K562 (cell line): ENCODE measurements around the gene RMI1. TPM values are rescaled to one million over a fixed set of nuclear protein-coding genes. Genes with fewer than 3 reads are reported as not detected.

Experiments used
- ATF1 ChIP-seq, 2 experiments: fragments of 450-650 bp in 1 of 2; IDR thresholded peaks; 2 replicates each; pipeline ENCODE4 v1.6.1; 2016; ENCODE audit warnings: missing compliant biosample characterization in 1 of 2, missing genetic modification characterization in 1 of 2
- CEBPB ChIP-seq: fragments of 450-650 bp; IDR thresholded peaks from 2 replicates; pipeline ENCODE4 v1.6.1; 2016; ENCODE audit warnings: missing genetic modification characterization, missing compliant biosample characterization
- DMBX1 ChIP-seq: fragments of 250-450 bp; sonication (Bioruptor Pico); IDR thresholded peaks from 2 replicates; pipeline ENCODE4 v1.8.0; 2022; ENCODE audit warnings: inconsistent platforms, mild to moderate bottlenecking, moderate library complexity, borderline replicate concordance
- HDGF ChIP-seq: fragments of 450-650 bp; IDR thresholded peaks from 2 replicates; pipeline ENCODE4 v1.6.1; 2016
- PML ChIP-seq: IDR thresholded peaks from 2 replicates; pipeline ENCODE4 v1.6.1; 2012; ENCODE audit warnings: low read length, inconsistent platforms
- POLR3A ChIP-seq: IDR thresholded peaks from 2 replicates; pipeline ENCODE4 v1.6.1; 2011; ENCODE audit warnings: borderline replicate concordance, mild to moderate bottlenecking, moderate library complexity; ENCODE audit not compliant: insufficient read length, insufficient read depth; ENCODE audit errors: extremely low read depth
- PTRF ChIP-seq: fragments of 450-650 bp; IDR thresholded peaks from 2 replicates; pipeline ENCODE4 v1.6.1; 2016; ENCODE audit warnings: mild to moderate bottlenecking, missing genetic modification characterization, missing compliant biosample characterization
- RBM25 ChIP-seq: fragments of 200-400 bp; formaldehyde crosslinking; IDR thresholded peaks from 2 replicates; pipeline ENCODE4 v1.6.1; 2018; ENCODE audit warnings: low read length, low read depth, moderate library complexity; ENCODE audit not compliant: severe bottlenecking
- SMARCE1 ChIP-seq: fragments of 450-650 bp; IDR thresholded peaks from 2 replicates; pipeline ENCODE4 v1.7.1; 2016; ENCODE audit warnings: mild to moderate bottlenecking
- TEAD2 ChIP-seq: fragments of 450-650 bp; IDR thresholded peaks from 2 replicates; pipeline ENCODE4 v1.6.1; 2016; ENCODE audit warnings: missing genetic modification characterization, control low read depth, missing compliant biosample characterization
- ZBED1 ChIP-seq: IDR thresholded peaks from 2 replicates; pipeline ENCODE4 v1.6.1; 2014
- polyA plus RNA-seq, 8 experiments: library from polyadenylated mRNA; depleted of rRNA in 4 of 8; stranded (reverse) in 5 of 8; unstranded in 3 of 8; fragments of >200 nt; fragmentation: Nextera tagmentation in 2 of 8; fragmentation: Illumina TruSeq in 1 of 8; extraction: Ambion mirVana in 2 of 8; extraction: Trizol in 1 of 8; gene quantifications; 2 replicates each; pipeline versions ENCODE4 v1.2.1 to v1.2.3, GENCODE V29; 2011 to 2014; ENCODE audit warnings: inconsistent platforms in 1 of 8, missing spikeins in 1 of 8
- total RNA-seq, 7 experiments: library from RNA; depleted of rRNA in 6 of 7; stranded (reverse); fragments of >200 nt in 6 of 7; fragmentation: Illumina TruSeq in 2 of 7; extraction: Trizol in 2 of 7; gene quantifications; 2 replicates each; pipeline versions ENCODE4 v1.2.1 to v1.2.3, GENCODE V29; 2011 to 2021; ENCODE audit warnings: low replicate concordance in 1 of 7
- TF ChIP-seq, protein P1 (sequence below): sonication (generic); formaldehyde crosslinking; IDR thresholded peaks from 2 replicates; pipeline ENCODE4 v1.8.0; 2022; ENCODE audit warnings: missing genetic modification reagents, mild to moderate bottlenecking, borderline replicate concordance
- TF ChIP-seq, protein P2 (sequence below): sonication (generic); formaldehyde crosslinking; IDR thresholded peaks from 2 replicates; pipeline ENCODE4 v1.8.0; 2022; ENCODE audit warnings: missing genetic modification reagents, mild to moderate bottlenecking, borderline replicate concordance

The RMI1 gene
- total and polyA plus RNA-seq, 9 of the 15 experiments (the other 6 are each of a cell fraction or from before 2014, with no cell fraction given): 3.0 to 17.4 (median 10.6) TPM

DNA sequence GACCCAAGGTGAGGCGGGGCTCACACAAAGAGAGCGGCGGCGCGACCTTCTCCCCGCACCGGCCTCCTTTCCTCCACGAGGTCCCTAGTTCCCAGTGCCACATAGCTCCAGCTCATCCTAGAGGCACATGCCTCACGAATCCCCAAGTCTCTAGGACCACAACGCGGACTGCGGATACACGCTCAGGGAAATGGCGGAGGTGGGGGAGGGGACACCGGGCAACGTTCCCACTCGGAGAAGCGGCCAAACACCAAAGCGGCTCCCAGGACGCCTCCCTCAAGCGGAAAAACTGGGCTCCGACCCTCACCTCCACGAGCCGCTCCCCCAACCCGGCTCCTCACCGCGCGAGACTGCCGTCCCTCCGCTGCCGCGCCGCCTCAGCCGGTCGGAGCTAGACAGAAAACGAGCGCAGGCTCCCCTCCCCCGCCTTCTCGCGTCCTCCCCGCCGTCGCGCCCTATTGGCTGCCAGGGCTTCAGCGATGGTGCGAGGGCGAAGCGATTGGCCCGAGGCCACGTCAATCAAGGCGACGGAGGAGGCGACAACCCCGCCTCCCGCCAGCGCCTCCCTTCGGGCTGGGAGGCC, 702 bp upstream of the RMI1 start, which contains the start of gene HNRNPK (continued):
- no peak for TF ChIP-seq DMBX1 (CRISPR knock-in tag)
- no peak; the same call in 1 of the 2 replicates for TF ChIP-seq PML
- TF ChIP-seq, protein P1, sequence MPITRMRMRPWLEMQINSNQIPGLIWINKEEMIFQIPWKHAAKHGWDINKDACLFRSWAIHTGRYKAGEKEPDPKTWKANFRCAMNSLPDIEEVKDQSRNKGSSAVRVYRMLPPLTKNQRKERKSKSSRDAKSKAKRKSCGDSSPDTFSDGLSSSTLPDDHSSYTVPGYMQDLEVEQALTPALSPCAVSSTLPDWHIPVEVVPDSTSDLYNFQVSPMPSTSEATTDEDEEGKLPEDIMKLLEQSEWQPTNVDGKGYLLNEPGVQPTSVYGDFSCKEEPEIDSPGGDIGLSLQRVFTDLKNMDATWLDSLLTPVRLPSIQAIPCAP (CRISPR knock-in tag): no peak
- TF ChIP-seq HDGF: no peak
- no peak for TF ChIP-seq POLR3A
- peak; percentile 49 for TF ChIP-seq ATF1 (CRISPR knock-in tag; IDR thresholded peaks at IDR 0.05)
- TF ChIP-seq ATF1 (tag; IDR thresholded peaks at IDR 0.05): peak; percentile 95
- no peak for TF ChIP-seq ZBED1
- TF ChIP-seq PTRF: no peak
- TF ChIP-seq SMARCE1: no peak
- peak; percentile 99 for TF ChIP-seq RBM25
- TF ChIP-seq, protein P2, sequence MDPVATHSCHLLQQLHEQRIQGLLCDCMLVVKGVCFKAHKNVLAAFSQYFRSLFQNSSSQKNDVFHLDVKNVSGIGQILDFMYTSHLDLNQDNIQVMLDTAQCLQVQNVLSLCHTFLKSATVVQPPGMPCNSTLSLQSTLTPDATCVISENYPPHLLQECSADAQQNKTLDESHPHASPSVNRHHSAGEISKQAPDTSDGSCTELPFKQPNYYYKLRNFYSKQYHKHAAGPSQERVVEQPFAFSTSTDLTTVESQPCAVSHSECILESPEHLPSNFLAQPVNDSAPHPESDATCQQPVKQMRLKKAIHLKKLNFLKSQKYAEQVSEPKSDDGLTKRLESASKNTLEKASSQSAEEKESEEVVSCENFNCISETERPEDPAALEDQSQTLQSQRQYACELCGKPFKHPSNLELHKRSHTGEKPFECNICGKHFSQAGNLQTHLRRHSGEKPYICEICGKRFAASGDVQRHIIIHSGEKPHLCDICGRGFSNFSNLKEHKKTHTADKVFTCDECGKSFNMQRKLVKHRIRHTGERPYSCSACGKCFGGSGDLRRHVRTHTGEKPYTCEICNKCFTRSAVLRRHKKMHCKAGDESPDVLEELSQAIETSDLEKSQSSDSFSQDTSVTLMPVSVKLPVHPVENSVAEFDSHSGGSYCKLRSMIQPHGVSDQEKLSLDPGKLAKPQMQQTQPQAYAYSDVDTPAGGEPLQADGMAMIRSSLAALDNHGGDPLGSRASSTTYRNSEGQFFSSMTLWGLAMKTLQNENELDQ (CRISPR knock-in tag): no peak
- TF ChIP-seq CEBPB: no peak
- TF ChIP-seq TEAD2: no peak
